Adrenal gland (tissue), 5 donors: ENCODE measurements around the gene TMBIM6.
A peak's percentile ranks its signal among the peaks of the same experiment; 100 is the strongest.

Experiments
- CTCF ChIP-seq, 6 experiments: fragments of 450-650 bp in 4 of 6; fragments of 200-600 bp in 2 of 6; sonication (generic) in 1 of 6; IDR thresholded peaks; 1 replicate in 5 of 6; 2 replicates in 1 of 6; pipeline versions ENCODE4 v1.5.1 to v1.8.0; 2016 to 2021; ENCODE audit warnings: antibody characterized with exemption in 6 of 6, mild to moderate bottlenecking in 2 of 6, moderate library complexity in 1 of 6
- POLR2A ChIP-seq, 2 donors: fragments of 450-650 bp; IDR thresholded peaks; one replicate each; pipeline ENCODE4 v1.6.1; 2017; ENCODE audit warnings: antibody characterized with exemption in 2 of 2, mild to moderate bottlenecking in 2 of 2, moderate library complexity in 1 of 2
- donor health status: DM: no; HTN: no; CAD: no.

GRCh38 chr12:49720214-49720613 lies 21.1 kb upstream of the TMBIM6 start:
- TF ChIP-seq CTCF (IDR thresholded peaks at IDR 0.05) (peak; percentile 13 to 52 (median 39)), POLR2A (IDR thresholded peaks at IDR 0.05) (no peak)
